GM23338 (cell line): Measurements from ENCODE around the gene DYNC2H1. TPM values are rescaled to one million over a fixed set of nuclear protein-coding genes. Genes with fewer than 3 reads are reported as not detected.

Source experiments
- ATAC-seq: fragments of 200-7000 bp; cut with Tn5 transposase; 3 replicates; pipeline ENCODE4 v1.9.1; 2020
- DNase-seq: peaks from one replicate; pipeline ENCODE4 v3.0.0-alpha.2; 2015; ENCODE audit warnings: low spot score
- H2AFZ ChIP-seq: fragments of 200-600 bp; sonication (generic); 2 replicates; pipeline ENCODE4 v1.8.0; 2016; ENCODE audit warnings: antibody characterized with exemption, mild to moderate bottlenecking, moderate library complexity
- H3F3A ChIP-seq: fragments of 200-600 bp; sonication (generic); replicated peaks from 2 replicates; pipeline ENCODE4 v1.8.0; 2017; ENCODE audit warnings: antibody characterized with exemption, mixed run types, low read depth
- H3K27ac ChIP-seq: fragments of 200-600 bp; sonication (generic); 2 replicates; pipeline ENCODE4 v1.6.1; 2016; ENCODE audit warnings: low read depth
- H3K27me3 ChIP-seq: fragments of 200-600 bp; sonication (generic); 2 replicates; pipeline ENCODE4 v1.8.0; 2016; ENCODE audit warnings: mild to moderate bottlenecking, mixed run types, moderate library complexity; ENCODE audit not compliant: insufficient read depth
- H3K36me3 ChIP-seq: fragments of 200-600 bp; sonication (generic); 2 replicates; pipeline ENCODE4 v1.8.0; 2016; ENCODE audit warnings: mild to moderate bottlenecking; ENCODE audit not compliant: insufficient read depth
- H3K4me1 ChIP-seq: fragments of 200-600 bp; sonication (generic); 2 replicates; pipeline ENCODE4 v1.8.0; 2016; ENCODE audit warnings: mild to moderate bottlenecking, moderate library complexity; ENCODE audit not compliant: insufficient read depth
- H3K4me2 ChIP-seq: fragments of 200-600 bp; sonication (generic); 2 replicates; pipeline ENCODE4 v1.7.1; 2017; ENCODE audit warnings: mixed run types
- H3K4me3 ChIP-seq: fragments of 200-600 bp; sonication (generic); 2 replicates; pipeline ENCODE4 v1.6.1; 2016; ENCODE audit warnings: mixed run types
- H3K79me2 ChIP-seq: fragments of 200-600 bp; sonication (generic); replicated peaks from 2 replicates; pipeline ENCODE4 v1.8.0; 2017; ENCODE audit warnings: mild to moderate bottlenecking; ENCODE audit not compliant: insufficient read depth
- H3K9me2 ChIP-seq: fragments of 200-600 bp; sonication (generic); 2 replicates; pipeline ENCODE4 v1.8.0; 2017; ENCODE audit not compliant: insufficient read depth
- H4K20me1 ChIP-seq: fragments of 200-600 bp; sonication (generic); replicated peaks from 2 replicates; pipeline ENCODE4 v1.8.0; 2017; ENCODE audit warnings: mild to moderate bottlenecking; ENCODE audit not compliant: insufficient read depth
- H3K27ac Mint-ChIP-seq: 2 replicates; pipeline ENCODE4 v1.8.0; 2020; ENCODE audit warnings: inconsistent platforms, mild to moderate bottlenecking, moderate library complexity, mixed read lengths
- H3K27me3 Mint-ChIP-seq: 3 replicates; pipeline ENCODE4 v1.8.0; 2022; ENCODE audit warnings: low read depth, mild to moderate bottlenecking, moderate library complexity, mixed read lengths, inconsistent platforms; ENCODE audit not compliant: insufficient read depth, poor library complexity
- H3K36me3 Mint-ChIP-seq: 3 replicates; pipeline ENCODE4 v1.8.0; 2021; ENCODE audit warnings: low read depth, mild to moderate bottlenecking, inconsistent platforms, moderate library complexity, mixed read lengths
- H3K4me1 Mint-ChIP-seq: 3 replicates; pipeline ENCODE4 v1.8.0; 2020; ENCODE audit warnings: mild to moderate bottlenecking, inconsistent platforms, mixed read lengths
- H3K4me3 Mint-ChIP-seq: 3 replicates; pipeline ENCODE4 v1.8.0; 2021; ENCODE audit warnings: moderate library complexity, mild to moderate bottlenecking, inconsistent platforms, mixed read lengths
- H3K9me3 Mint-ChIP-seq: 3 replicates; pipeline ENCODE4 v1.8.0; 2020; ENCODE audit warnings: moderate library complexity, mild to moderate bottlenecking, inconsistent platforms, mixed read lengths
- CREB1 ChIP-seq: fragments of 250-450 bp; sonication (Bioruptor Pico); IDR thresholded peaks from 2 replicates; pipeline ENCODE4 v1.5.0; 2020; ENCODE audit warnings: low read depth, mild to moderate bottlenecking, moderate library complexity
- CTCF ChIP-seq, 2 experiments: fragments of 200-600 bp in 1 of 2; sonication (generic) in 1 of 2; conservative IDR thresholded peaks; 2 replicates each; pipeline versions ENCODE4 v1.5.1 to v1.6.1; 2016 to 2017; ENCODE audit warnings: antibody characterized with exemption in 2 of 2, low read depth in 2 of 2, mild to moderate bottlenecking in 2 of 2, moderate library complexity in 1 of 2
- EZH2 ChIP-seq: fragments of 200-600 bp; sonication (generic); IDR thresholded peaks from one replicate; pipeline ENCODE4 v1.8.0; 2017; ENCODE audit warnings: antibody characterized with exemption, mild to moderate bottlenecking, low read depth; ENCODE audit not compliant: unreplicated experiment
- EZH2phosphoT487 ChIP-seq: fragments of 200-600 bp; sonication (generic); IDR thresholded peaks from one replicate; pipeline ENCODE4 v1.8.1; 2018; ENCODE audit warnings: antibody characterized with exemption; ENCODE audit not compliant: unreplicated experiment
- JUNB ChIP-seq: IDR thresholded peaks from one replicate; pipeline ENCODE4 v1.6.1; 2016; ENCODE audit warnings: antibody characterized with exemption; ENCODE audit not compliant: unreplicated experiment
- NANOG ChIP-seq: IDR thresholded peaks from 2 replicates; pipeline ENCODE4 v1.6.1; 2016; ENCODE audit warnings: antibody characterized with exemption, borderline replicate concordance
- POLR2AphosphoS5 ChIP-seq: IDR thresholded peaks from 2 replicates; pipeline ENCODE4 v1.6.1; 2016; ENCODE audit warnings: antibody characterized with exemption, low read depth
- STAT1 ChIP-seq: IDR thresholded peaks from one replicate; pipeline ENCODE4 v1.6.1; 2016; ENCODE audit warnings: antibody characterized with exemption; ENCODE audit not compliant: unreplicated experiment
- ZNF114 ChIP-seq: fragments of 250-450 bp; sonication (Bioruptor Pico); IDR thresholded peaks from 2 replicates; pipeline ENCODE4 v1.5.0; 2020; ENCODE audit warnings: mild to moderate bottlenecking, moderate library complexity
- ZNF331 ChIP-seq: fragments of 250-450 bp; sonication (Bioruptor Pico); IDR thresholded peaks from 2 replicates; pipeline ENCODE4 v1.5.0; 2020; ENCODE audit warnings: low read depth, mild to moderate bottlenecking, moderate library complexity
- polyA plus RNA-seq: library from polyadenylated mRNA; unstranded; fragments of >200 nt; fragmentation: Nextera tagmentation; extraction: Ambion mirVana; gene quantifications from 2 replicates; pipeline ENCODE4 v1.2.1, GENCODE V29; 2016
- total RNA-seq: library from RNA; depleted of rRNA; stranded (reverse); fragments of >200 nt; shearing (Covaris generic); gene quantifications from 2 replicates; pipeline ENCODE4 v1.2.3, GENCODE V29; 2014
- TF ChIP-seq, protein P1 (sequence below): IDR thresholded peaks from one replicate; pipeline ENCODE4 v1.6.1; 2018; ENCODE audit warnings: antibody characterized with exemption; ENCODE audit not compliant: unreplicated experiment
- TF ChIP-seq, protein P2 (sequence below): IDR thresholded peaks from 2 replicates; pipeline ENCODE4 v1.6.1; 2016; ENCODE audit warnings: antibody characterized with exemption
- TF ChIP-seq, protein P3 (sequence below): fragments of 250-450 bp; sonication (Bioruptor Pico); IDR thresholded peaks from 2 replicates; pipeline ENCODE4 v1.5.0; 2020; ENCODE audit warnings: mild to moderate bottlenecking, moderate library complexity

Gene DYNC2H1
- total and polyA plus RNA-seq, 2 experiments from 2014 or later, result 19.3 to 22.5 TPM

- Mint-ChIP-seq H3K9me3 (no peaks in the 10 kb centered on the region), H3K36me3 (peaks cover 43% of the 10 kb centered on the region), H3K4me1 (peaks cover 16% of the 10 kb centered on the region), H3K4me3 (no peak overlapping the region), H3K27me3 (no peaks in the 10 kb centered on the region), H3K27ac (peak overlapping the region; percentile 3)
- H4K20me1 ChIP-seq, result peaks cover 30% of the 10 kb centered on the region
- H3K27ac ChIP-seq, result no peak overlapping the region
- H3K27me3 ChIP-seq, result no peaks in the 10 kb centered on the region
- no peak overlapping the region for H2AFZ ChIP-seq
- H3K4me2 ChIP-seq, result no peak overlapping the region
- TF ChIP-seq ZNF114 (CRISPR knock-in tag), result no peak
- TF ChIP-seq, protein P1, sequence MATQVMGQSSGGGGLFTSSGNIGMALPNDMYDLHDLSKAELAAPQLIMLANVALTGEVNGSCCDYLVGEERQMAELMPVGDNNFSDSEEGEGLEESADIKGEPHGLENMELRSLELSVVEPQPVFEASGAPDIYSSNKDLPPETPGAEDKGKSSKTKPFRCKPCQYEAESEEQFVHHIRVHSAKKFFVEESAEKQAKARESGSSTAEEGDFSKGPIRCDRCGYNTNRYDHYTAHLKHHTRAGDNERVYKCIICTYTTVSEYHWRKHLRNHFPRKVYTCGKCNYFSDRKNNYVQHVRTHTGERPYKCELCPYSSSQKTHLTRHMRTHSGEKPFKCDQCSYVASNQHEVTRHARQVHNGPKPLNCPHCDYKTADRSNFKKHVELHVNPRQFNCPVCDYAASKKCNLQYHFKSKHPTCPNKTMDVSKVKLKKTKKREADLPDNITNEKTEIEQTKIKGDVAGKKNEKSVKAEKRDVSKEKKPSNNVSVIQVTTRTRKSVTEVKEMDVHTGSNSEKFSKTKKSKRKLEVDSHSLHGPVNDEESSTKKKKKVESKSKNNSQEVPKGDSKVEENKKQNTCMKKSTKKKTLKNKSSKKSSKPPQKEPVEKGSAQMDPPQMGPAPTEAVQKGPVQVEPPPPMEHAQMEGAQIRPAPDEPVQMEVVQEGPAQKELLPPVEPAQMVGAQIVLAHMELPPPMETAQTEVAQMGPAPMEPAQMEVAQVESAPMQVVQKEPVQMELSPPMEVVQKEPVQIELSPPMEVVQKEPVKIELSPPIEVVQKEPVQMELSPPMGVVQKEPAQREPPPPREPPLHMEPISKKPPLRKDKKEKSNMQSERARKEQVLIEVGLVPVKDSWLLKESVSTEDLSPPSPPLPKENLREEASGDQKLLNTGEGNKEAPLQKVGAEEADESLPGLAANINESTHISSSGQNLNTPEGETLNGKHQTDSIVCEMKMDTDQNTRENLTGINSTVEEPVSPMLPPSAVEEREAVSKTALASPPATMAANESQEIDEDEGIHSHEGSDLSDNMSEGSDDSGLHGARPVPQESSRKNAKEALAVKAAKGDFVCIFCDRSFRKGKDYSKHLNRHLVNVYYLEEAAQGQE, result no peak
- TF ChIP-seq POLR2AphosphoS5, result no peak
- no peak for TF ChIP-seq JUNB
- TF ChIP-seq STAT1, result no peak
- no peak for TF ChIP-seq NANOG
- no peak for TF ChIP-seq CTCF (conservative IDR thresholded peaks at IDR 0.05; ENCODE audit: low read depth in 2 of 2)
- TF ChIP-seq, protein P2, sequence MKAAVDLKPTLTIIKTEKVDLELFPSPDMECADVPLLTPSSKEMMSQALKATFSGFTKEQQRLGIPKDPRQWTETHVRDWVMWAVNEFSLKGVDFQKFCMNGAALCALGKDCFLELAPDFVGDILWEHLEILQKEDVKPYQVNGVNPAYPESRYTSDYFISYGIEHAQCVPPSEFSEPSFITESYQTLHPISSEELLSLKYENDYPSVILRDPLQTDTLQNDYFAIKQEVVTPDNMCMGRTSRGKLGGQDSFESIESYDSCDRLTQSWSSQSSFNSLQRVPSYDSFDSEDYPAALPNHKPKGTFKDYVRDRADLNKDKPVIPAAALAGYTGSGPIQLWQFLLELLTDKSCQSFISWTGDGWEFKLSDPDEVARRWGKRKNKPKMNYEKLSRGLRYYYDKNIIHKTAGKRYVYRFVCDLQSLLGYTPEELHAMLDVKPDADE, result no peak
- TF ChIP-seq ZNF331, result no peak
- no peak for TF ChIP-seq CREB1 (CRISPR knock-in tag)
- TF ChIP-seq, protein P3, sequence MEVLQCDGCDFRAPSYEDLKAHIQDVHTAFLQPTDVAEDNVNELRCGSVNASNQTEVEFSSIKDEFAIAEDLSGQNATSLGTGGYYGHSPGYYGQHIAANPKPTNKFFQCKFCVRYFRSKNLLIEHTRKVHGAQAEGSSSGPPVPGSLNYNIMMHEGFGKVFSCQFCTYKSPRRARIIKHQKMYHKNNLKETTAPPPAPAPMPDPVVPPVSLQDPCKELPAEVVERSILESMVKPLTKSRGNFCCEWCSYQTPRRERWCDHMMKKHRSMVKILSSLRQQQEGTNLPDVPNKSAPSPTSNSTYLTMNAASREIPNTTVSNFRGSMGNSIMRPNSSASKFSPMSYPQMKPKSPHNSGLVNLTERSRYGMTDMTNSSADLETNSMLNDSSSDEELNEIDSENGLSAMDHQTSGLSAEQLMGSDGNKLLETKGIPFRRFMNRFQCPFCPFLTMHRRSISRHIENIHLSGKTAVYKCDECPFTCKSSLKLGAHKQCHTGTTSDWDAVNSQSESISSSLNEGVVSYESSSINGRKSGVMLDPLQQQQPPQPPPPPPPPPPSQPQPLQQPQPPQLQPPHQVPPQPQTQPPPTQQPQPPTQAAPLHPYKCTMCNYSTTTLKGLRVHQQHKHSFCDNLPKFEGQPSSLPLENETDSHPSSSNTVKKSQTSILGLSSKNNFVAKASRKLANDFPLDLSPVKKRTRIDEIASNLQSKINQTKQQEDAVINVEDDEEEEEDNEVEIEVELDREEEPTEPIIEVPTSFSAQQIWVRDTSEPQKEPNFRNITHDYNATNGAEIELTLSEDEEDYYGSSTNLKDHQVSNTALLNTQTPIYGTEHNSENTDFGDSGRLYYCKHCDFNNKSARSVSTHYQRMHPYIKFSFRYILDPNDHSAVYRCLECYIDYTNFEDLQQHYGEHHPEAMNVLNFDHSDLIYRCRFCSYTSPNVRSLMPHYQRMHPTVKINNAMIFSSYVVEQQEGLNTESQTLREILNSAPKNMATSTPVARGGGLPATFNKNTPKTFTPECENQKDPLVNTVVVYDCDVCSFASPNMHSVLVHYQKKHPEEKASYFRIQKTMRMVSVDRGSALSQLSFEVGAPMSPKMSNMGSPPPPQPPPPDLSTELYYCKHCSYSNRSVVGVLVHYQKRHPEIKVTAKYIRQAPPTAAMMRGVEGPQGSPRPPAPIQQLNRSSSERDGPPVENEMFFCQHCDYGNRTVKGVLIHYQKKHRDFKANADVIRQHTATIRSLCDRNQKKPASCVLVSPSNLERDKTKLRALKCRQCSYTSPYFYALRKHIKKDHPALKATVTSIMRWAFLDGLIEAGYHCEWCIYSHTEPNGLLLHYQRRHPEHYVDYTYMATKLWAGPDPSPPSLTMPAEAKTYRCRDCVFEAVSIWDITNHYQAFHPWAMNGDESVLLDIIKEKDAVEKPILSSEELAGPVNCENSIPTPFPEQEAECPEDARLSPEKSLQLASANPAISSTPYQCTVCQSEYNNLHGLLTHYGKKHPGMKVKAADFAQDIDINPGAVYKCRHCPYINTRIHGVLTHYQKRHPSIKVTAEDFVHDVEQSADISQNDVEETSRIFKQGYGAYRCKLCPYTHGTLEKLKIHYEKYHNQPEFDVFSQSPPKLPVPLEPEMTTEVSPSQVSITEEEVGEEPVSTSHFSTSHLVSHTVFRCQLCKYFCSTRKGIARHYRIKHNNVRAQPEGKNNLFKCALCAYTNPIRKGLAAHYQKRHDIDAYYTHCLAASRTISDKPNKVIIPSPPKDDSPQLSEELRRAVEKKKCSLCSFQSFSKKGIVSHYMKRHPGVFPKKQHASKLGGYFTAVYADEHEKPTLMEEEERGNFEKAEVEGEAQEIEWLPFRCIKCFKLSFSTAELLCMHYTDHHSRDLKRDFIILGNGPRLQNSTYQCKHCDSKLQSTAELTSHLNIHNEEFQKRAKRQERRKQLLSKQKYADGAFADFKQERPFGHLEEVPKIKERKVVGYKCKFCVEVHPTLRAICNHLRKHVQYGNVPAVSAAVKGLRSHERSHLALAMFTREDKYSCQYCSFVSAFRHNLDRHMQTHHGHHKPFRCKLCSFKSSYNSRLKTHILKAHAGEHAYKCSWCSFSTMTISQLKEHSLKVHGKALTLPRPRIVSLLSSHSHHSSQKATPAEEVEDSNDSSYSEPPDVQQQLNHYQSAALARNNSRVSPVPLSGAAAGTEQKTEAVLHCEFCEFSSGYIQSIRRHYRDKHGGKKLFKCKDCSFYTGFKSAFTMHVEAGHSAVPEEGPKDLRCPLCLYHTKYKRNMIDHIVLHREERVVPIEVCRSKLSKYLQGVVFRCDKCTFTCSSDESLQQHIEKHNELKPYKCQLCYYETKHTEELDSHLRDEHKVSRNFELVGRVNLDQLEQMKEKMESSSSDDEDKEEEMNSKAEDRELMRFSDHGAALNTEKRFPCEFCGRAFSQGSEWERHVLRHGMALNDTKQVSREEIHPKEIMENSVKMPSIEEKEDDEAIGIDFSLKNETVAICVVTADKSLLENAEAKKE, result no peak
- no peak for TF ChIP-seq EZH2phosphoT487
- TF ChIP-seq EZH2, result no peak
- peaks cover 6% of the 10 kb centered on the region; the same call in 1 of the 2 replicates for H3K36me3 ChIP-seq
- DNase-seq, result no peak
- H3K79me2 ChIP-seq, result peaks cover 91% of the 10 kb centered on the region
- ATAC-seq, result no peak
- no peaks in the 10 kb centered on the region for H3F3A ChIP-seq
- H3K9me2 ChIP-seq, result no peaks in the 10 kb centered on the region
- no peak overlapping the region for H3K4me3 ChIP-seq
- no peaks in the 10 kb centered on the region for H3K4me1 ChIP-seq
Measured at GRCh38 chr11:103071008-103071407, 38.2 kb upstream of the DYNC2H1 start.
